HG03342 (cell line): ENCODE measurements around the gene SYNJ1.
"Not testable (repeated sequence)": the region's sequence is repeated elsewhere in the genome, so short reads cannot be mapped to it uniquely, and the experiment has no call there.

Source experiments
- ATAC-seq: cut with Tn5 transposase; IDR thresholded peaks from one replicate; pipeline ENCODE4 v1.9.1; 2021; ENCODE audit warnings: mild to moderate bottlenecking, moderate library complexity; ENCODE audit not compliant: unreplicated experiment

SYNJ1 gene, protein sequence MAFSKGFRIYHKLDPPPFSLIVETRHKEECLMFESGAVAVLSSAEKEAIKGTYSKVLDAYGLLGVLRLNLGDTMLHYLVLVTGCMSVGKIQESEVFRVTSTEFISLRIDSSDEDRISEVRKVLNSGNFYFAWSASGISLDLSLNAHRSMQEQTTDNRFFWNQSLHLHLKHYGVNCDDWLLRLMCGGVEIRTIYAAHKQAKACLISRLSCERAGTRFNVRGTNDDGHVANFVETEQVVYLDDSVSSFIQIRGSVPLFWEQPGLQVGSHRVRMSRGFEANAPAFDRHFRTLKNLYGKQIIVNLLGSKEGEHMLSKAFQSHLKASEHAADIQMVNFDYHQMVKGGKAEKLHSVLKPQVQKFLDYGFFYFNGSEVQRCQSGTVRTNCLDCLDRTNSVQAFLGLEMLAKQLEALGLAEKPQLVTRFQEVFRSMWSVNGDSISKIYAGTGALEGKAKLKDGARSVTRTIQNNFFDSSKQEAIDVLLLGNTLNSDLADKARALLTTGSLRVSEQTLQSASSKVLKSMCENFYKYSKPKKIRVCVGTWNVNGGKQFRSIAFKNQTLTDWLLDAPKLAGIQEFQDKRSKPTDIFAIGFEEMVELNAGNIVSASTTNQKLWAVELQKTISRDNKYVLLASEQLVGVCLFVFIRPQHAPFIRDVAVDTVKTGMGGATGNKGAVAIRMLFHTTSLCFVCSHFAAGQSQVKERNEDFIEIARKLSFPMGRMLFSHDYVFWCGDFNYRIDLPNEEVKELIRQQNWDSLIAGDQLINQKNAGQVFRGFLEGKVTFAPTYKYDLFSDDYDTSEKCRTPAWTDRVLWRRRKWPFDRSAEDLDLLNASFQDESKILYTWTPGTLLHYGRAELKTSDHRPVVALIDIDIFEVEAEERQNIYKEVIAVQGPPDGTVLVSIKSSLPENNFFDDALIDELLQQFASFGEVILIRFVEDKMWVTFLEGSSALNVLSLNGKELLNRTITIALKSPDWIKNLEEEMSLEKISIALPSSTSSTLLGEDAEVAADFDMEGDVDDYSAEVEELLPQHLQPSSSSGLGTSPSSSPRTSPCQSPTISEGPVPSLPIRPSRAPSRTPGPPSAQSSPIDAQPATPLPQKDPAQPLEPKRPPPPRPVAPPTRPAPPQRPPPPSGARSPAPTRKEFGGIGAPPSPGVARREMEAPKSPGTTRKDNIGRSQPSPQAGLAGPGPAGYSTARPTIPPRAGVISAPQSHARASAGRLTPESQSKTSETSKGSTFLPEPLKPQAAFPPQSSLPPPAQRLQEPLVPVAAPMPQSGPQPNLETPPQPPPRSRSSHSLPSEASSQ (N-terminal part only)

DNA sequence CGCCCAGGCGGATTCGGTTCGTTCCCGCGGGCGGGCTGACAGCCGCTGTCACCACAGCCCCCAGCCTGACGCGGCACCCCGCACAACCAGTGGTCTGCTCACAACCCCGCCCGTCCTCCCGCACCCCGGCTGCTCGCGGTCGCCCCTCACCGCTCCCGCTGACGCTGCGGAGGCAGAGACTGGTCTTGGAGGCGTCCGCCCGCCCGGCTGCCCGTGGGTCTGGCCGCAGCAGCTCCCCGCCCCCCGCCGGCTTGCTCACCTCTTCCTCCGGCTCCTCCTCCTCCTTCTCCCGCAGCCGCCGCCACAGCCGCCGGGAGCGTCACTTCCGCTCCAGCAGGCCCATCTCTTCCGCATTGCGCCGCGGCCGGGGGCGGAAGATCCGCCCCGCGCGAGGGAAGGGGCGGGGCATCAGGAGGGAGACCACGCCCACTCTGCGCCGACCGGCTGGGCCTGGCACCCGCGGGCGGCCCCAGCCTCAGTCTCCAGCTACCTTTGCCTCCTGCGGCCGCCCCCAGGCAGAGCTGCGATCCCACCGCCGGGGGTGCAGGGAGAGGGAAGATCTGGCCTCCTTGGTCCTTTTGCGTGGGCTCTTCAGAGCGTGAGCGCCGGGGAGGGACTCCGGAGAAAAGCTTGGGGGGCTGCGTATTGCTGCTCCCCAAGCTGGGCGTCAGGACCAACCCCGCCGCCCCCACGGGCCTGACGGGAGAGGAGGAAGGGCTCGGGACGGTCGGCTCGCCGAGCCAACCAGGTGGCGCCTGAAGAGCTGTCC lies at the start of gene SYNJ1:
Gene SYNJ1, minus strand, starts transcription at position 327 of the 769 bp plus-strand sequence. CDS start 1,118 bp downstream, outside the sequence.
- peak; percentile 88 for ATAC-seq

GRCh38 chr21:32777269-32777668 lies 49.5 kb upstream of the SYNJ1 start:
- ATAC-seq: no peak

- no peak for ATAC-seq
Observed at GRCh38 chr21:32776743-32777142, 48.9 kb upstream of the SYNJ1 start.

DNA sequence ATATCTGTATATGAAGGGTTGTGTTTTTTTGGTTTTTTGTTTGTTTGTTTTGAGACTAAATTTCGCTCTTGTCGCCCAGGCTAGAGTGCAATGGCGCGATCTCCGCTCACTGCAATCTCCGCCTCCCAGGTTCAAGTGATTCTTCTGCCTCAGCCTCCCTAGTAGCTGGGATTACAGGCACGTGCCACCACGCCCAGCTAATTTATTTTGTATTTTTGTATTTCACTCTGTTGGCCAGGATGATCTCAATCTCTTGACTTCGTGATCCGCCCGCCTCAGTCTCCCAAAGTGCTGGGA lies 45.2 kb upstream of the SYNJ1 start:
- not testable (repeated sequence) for ATAC-seq

DNA sequence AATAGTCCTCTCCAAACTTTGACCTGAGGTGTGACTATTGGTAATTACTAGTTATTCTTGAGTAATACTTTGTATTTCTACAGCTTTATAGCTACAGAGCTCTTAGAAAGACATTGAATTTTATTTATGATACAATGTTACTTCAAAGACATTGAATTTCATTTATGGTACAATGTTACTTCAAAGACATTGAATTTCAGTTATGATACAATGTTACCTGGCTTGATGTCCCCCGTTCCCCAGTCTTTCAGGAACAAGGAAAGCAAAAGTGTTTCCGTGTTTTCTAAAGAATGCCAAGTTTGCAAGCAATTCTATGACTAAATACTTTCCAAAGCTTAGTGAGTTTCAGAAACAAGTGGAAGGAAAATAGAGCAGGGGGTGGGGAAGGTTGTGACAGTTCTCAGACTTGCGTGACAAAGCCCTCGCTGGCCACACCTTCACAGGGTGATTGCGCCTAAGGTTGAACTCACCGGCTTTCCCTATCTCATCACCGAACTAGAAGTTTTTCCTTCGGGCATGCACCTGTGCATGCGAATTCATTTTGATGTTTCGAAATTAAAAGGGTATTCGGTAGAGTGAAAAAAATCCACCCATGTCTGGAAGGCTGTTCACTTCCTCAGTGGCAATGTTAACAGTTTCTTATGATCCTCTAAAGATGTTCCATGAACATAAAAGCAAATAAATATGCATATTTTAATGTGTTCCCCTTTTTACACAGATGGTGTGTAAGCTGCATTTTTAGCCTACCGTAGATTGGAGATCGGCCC lies 44.7 kb upstream of the SYNJ1 start:
- no peak for ATAC-seq

DNA sequence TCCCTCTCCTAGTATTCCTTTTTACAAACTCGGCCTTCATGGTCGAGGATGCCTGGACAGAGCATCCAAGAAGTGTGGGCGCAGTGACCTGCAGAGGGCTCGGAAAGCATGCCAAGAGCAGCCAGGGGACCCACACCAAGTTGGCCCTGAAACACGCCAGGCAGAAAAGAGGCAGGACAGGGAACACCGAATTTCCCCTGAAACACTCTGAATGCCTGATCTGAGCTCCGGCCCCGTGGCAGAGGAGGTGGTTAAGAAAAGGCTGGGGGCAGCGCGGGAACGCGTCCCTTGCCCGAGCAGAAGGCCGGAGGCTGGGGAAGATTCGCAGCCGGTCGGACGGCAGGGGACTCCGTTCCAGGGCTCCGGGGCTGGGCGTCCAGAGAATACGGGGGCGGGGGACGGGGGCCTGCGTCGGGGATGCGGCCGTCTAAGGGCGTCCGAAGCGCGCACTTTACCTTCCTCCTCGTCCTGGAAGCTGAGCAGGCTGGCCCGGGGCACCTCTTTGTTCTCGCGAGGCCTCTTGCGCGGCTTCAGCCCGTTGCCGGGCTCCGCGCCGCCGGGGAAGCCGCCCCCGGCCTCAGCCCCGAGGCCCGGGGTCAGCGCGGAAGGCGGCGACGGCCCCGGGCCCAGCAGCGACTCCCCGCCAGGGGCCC lies 43.2 kb upstream of the SYNJ1 start:
- ATAC-seq: peak; percentile 41

GRCh38 chr21:32768530-32768929 lies 40.7 kb upstream of the SYNJ1 start:
- no peak for ATAC-seq

GRCh38 chr21:32765058-32765457 lies 37.2 kb upstream of the SYNJ1 start:
- ATAC-seq: no peak

DNA sequence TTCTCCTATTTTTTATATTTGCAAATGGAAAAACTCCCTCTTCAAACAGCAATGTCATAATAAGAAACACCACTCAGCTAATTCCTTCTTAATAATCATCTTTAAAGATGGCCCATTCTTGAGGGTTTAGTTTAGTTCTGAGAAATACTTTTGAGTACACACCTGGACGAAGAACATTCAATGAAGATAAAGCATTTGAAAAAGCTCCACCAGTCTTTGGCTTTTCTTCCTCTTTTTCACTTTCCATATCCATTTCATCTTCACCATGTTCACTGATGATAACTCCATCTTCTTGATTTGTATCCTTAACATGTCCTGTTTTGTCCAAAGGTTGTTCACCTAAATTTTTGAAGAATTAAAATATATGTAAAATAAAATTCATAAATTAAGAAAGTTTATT lies 36.4 kb upstream of the SYNJ1 start:
- no peak for ATAC-seq

- ATAC-seq: no peak
Observed at GRCh38 chr21:32757804-32758203, 30.0 kb upstream of the SYNJ1 start.

- no peak for ATAC-seq
Observed at GRCh38 chr21:32756096-32756495, 28.3 kb upstream of the SYNJ1 start.

DNA sequence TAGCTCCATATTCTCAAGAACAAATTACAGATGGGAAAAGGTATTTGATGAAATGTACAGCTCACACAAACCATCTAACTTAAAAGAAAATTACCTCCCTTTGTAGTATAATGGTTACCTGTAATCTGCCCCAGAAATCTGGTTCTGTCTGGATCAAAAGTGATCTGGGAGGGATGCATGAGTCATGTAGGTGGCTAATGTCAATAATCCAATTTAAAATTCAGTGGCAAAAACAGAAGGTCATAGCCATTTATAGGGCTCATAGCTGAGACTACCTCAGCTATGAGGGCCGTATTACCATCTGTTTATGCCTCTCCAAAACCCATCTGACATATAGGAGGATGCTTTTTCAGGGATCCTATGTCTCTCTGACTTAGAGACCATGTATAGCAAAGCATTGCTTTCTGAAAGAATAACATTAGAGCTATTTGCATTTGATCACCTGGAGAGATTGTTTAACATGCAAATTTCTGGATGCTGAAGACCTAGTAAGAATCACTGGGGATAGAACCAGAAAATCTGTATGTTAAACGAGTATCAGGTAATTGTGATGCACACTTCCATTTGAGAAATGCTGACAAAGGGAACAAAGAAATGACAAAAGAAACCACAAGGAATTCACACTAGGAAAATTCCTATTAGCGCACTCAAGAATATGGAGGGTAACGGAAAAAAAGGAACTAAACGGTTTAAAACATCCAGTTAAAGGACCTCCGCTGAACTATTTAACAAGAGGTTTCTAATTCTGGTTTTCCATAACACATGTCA lies 26.2 kb upstream of the SYNJ1 start:
- no peak for ATAC-seq

GRCh38 chr21:32750405-32750804 lies 22.6 kb upstream of the SYNJ1 start:
- no peak for ATAC-seq

DNA sequence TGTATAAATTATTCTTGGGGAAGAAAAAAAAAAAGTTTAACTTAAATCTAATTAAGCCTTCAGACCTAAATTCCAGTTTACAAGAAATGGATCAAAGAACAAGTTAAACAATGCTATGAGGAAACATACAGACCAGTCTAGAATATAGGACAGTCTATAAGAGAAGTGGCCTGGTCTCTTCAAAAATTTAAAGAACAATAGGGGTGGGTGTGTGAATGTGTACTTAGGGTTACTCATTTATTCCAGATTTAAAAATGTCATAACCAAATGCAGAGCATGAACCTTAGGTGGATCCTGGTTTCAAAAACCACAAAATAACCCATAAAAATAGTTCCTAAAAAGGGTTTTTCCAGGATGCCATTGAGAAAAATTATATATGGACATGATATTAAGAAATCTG lies 21.8 kb upstream of the SYNJ1 start:
- ATAC-seq: no peak

- ATAC-seq: no peak
Observed at GRCh38 chr21:32748529-32748928, 20.7 kb upstream of the SYNJ1 start.

DNA sequence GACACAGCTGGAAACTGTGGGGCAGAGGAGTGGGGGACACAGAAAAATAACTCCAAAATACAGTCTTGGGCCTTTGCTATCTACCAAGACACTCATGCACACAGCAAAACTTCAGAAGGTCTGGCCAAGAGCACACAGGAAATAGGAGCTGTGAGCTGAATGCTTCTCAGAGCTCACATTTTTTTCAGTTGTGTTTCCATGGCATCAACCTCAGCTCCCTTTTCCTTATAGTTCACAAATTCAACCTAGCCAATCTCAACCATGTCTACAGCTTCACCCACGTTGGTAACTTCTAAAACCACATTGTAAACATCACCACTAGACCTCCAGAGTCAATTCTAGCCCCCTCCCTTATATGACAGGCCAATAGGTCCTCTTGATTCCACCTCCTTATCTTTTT lies 19.6 kb upstream of the SYNJ1 start:
- no peak for ATAC-seq

DNA sequence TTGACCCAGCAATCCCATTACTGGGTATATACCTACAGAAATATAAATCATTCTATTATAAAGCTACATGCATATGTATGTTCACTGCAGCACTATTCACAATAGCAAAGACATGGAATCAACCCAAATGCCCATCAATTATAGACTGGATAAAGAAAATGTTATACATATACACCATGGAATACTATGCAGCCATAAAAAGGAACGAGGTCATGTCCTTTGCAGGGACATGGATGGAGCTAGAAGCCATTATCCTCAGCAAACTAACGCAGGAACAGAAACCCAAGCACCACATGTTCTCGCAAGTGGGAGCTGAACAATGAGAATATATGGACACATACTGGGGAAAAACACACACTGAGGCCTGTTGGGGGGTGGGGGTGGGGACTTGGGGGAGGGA lies 18.9 kb upstream of the SYNJ1 start:
- not testable (repeated sequence) for ATAC-seq

DNA sequence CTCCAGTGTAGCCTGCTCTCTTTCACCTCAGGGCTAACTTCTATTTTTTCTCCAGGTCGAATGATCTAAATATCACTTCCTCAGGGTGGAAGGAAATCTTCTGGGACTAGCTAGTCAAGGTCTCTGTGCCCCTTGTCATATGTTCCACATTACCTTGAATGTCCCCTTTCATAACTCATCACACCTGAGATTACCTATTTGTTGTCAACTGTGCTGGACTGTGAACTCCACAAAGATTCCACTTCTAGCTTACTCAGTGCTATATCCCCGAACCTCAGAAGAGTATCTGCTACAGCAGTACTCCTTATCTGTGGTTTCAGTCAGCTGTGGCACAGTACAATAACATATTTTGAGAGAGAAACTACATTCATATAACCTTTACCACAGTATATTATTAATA lies 14.6 kb upstream of the SYNJ1 start:
- ATAC-seq: no peak

DNA sequence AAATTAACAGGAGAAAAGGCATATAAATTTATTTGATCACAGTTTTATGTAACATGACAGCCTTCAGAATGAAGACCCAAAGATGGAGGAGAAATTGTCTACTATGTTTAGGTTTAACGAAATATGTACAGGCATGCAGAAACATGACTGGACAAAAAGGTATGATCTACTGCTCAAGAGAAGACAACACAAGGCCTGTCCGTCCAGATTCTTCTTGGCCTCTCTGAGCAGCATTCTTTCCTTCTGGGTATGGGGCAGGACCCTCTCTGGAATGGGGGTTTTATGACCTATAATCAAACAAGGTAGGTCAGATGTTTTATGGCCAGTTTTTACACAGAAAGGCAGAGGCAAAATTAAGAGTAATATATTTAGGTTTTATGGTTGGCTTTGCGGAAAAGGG lies 13.5 kb upstream of the SYNJ1 start:
- no peak for ATAC-seq
